T-cell (primary cell): ENCODE results near the gene IL17B. TPM values are rescaled to one million over a fixed set of nuclear protein-coding genes. Genes with fewer than 3 reads are reported as not detected.

Source experiments
- ATAC-seq, 4 experiments: fragments of 200-7000 bp in 3 of 4; fragments of 150-1000 bp in 1 of 4; cut with Tn5 transposase; replicated peaks in 1 of 4; 1 replicate in 3 of 4; 2 replicates in 1 of 4; pipeline ENCODE4 v1.10.0; 2021; ENCODE audit warnings: moderate library complexity in 3 of 4, mild to moderate bottlenecking in 2 of 4, moderate number of reproducible peaks in 1 of 4
- CTCF ChIA-PET, 2 donors: fragments of 300-600 bp; sonication (Branson Sonifier 250); formaldehyde crosslinking; loops; one replicate each; lab custom pipeline; 2022; ENCODE audit warnings: antibody characterized with exemption in 2 of 2; lab: Charles Lee
- POLR2A ChIA-PET, 2 donors: fragments of 300-600 bp; sonication (Branson Sonifier 250); formaldehyde crosslinking; loops; one replicate each; lab custom pipeline; 2022; ENCODE audit warnings: antibody characterized with exemption in 2 of 2; lab: Charles Lee
- DNase-seq, 35 experiments: peaks; one replicate each; pipeline versions ENCODE4 v3.0.0 to v3.0.0-alpha.2; 2013 to 2023
- H3K27ac ChIP-seq: one replicate; pipeline ENCODE4 v1.5.1; 2013; ENCODE audit warnings: low read length
- H3K27me3 ChIP-seq, 2 experiments: replicated peaks in 1 of 2; 1 replicate in 1 of 2; 2 replicates in 1 of 2; pipeline versions ENCODE4 v1.6.1 to v1.7.0; 2013; ENCODE audit warnings: low read length in 1 of 2, mixed read lengths in 1 of 2; ENCODE audit not compliant: control insufficient read depth in 2 of 2, insufficient read depth in 2 of 2; ENCODE audit errors: extremely low read depth in 1 of 2
- H3K36me3 ChIP-seq, 2 donors: 1 replicate in 1 of 2; 2 replicates in 1 of 2; pipeline versions ENCODE4 v1.6.1 to v1.7.0; 2013; ENCODE audit warnings: low read length in 1 of 2; ENCODE audit not compliant: control insufficient read depth in 2 of 2, insufficient read depth in 1 of 2; ENCODE audit errors: extremely low read depth in 1 of 2
- H3K4me1 ChIP-seq, 2 experiments: 1 replicate in 1 of 2; 2 replicates in 1 of 2; pipeline versions ENCODE4 v1.6.1 to v1.7.0; 2013; ENCODE audit warnings: low read length in 2 of 2, mixed read lengths in 1 of 2; ENCODE audit not compliant: insufficient read depth in 2 of 2, control insufficient read depth in 1 of 2; ENCODE audit errors: extremely low read depth in 1 of 2
- H3K4me3 ChIP-seq, 2 donors: 1 replicate in 1 of 2; 2 replicates in 1 of 2; pipeline versions ENCODE4 v1.5.1 to v1.7.0; 2013; ENCODE audit warnings: mild to moderate bottlenecking in 2 of 2, low read length in 1 of 2, moderate library complexity in 1 of 2; ENCODE audit not compliant: control insufficient read depth in 1 of 2; ENCODE audit errors: extremely low read depth in 1 of 2
- H3K9me3 ChIP-seq: 2 replicates; pipeline ENCODE4 v1.7.0; 2013
- H3K27ac Mint-ChIP-seq, 2 donors: one replicate each; pipeline ENCODE4 v1.8.0; 2020 to 2021; ENCODE audit warnings: mild to moderate bottlenecking in 2 of 2, mixed read lengths in 2 of 2
- H3K27me3 Mint-ChIP-seq, 2 donors: one replicate each; pipeline ENCODE4 v1.8.0; 2021 to 2022; ENCODE audit warnings: mixed read lengths in 2 of 2
- H3K36me3 Mint-ChIP-seq: one replicate; pipeline ENCODE4 v1.8.0; 2021; ENCODE audit warnings: mixed read lengths
- H3K4me1 Mint-ChIP-seq, 3 donors: one replicate each; pipeline ENCODE4 v1.8.0; 2020 to 2022; ENCODE audit warnings: mixed read lengths in 3 of 3, mild to moderate bottlenecking in 1 of 3
- H3K4me3 Mint-ChIP-seq, 3 donors: one replicate each; pipeline ENCODE4 v1.8.0; 2020 to 2022; ENCODE audit warnings: mild to moderate bottlenecking in 3 of 3, mixed read lengths in 3 of 3, moderate library complexity in 3 of 3
- H3K9me3 Mint-ChIP-seq, 3 donors: one replicate each; pipeline ENCODE4 v1.8.0; 2020 to 2022; ENCODE audit warnings: mixed read lengths in 3 of 3
- WGBS: methylation state at CpG from one replicate; pipeline ENCODE4 v1.1.5; 2013; ENCODE audit warnings: missing lambda C conversion rate; ENCODE audit not compliant: insufficient coverage; 5-methylcytosine and 5-hydroxymethylcytosine counted together
- total RNA-seq, 35 experiments: library from RNA in 6 of 35; stranded (reverse) in 6 of 35; fragments of 120-200 nt in 1 of 35; gene quantifications; one replicate each; pipeline versions ENCODE4 v1.2.1 to v1.2.4 and lab custom pipeline; 2013 to 2026

Gene IL17B
- total RNA-seq, 5 donors from 2014 or later (not counting 1 experiment from before 2014, with no cell fraction given) = not detected

GRCh38 chr5:149388498-149389190, 9.6 kb upstream of the IL17B start:
- WGBS = 84% methylated on average over 5 of the region's 7 CpGs
- H3K27ac Mint-ChIP-seq = no peak overlapping the region
- no peak overlapping the region for H3K27ac ChIP-seq
- CTCF ChIA-PET = no interaction called here
- peaks cover 0 to 4% (median 0%) of the 10 kb centered on the region in 3 donors for H3K4me1 Mint-ChIP-seq
- ATAC-seq (no peak), DNase-seq (no peak)
- no peaks in the 10 kb centered on the region for H3K9me3 ChIP-seq
- no peaks in the 10 kb centered on the region for H3K36me3 Mint-ChIP-seq
- H3K4me3 Mint-ChIP-seq = no peak overlapping the region
- H3K4me1 ChIP-seq = no peaks in the 10 kb centered on the region
- H3K27me3 Mint-ChIP-seq = no peaks in the 10 kb centered on the region
- POLR2A ChIA-PET = no interaction called here
- H3K4me3 ChIP-seq = no peak overlapping the region
- H3K9me3 Mint-ChIP-seq = no peaks in the 10 kb centered on the region
- H3K27me3 ChIP-seq = no peaks in the 10 kb centered on the region
- no peaks in the 10 kb centered on the region for H3K36me3 ChIP-seq

- no peak overlapping the region for H3K27ac ChIP-seq
- ATAC-seq (no peak), DNase-seq (no peak)
- WGBS = 100% methylated on average over 1 of the region's 1 CpG
- no peaks in the 10 kb centered on the region for H3K36me3 ChIP-seq
- H3K4me1 ChIP-seq = no peaks in the 10 kb centered on the region
- ChIA-PET POLR2A (no interaction called here), CTCF (interaction anchor here in 1 of 2 donors (0.7 kb wide), 1 partner anchor 599 kb away, joined by 5 read pairs; no protein-coding TSS in a partner anchor)
- no peak overlapping the region for H3K27ac Mint-ChIP-seq
- no peak overlapping the region for H3K4me3 ChIP-seq
- peaks cover 0 to 2% of the 10 kb centered on the region in 2 experiments for H3K27me3 ChIP-seq
- H3K36me3 Mint-ChIP-seq = no peaks in the 10 kb centered on the region
- no peak overlapping the region for H3K4me3 Mint-ChIP-seq
- no peaks in the 10 kb centered on the region for H3K9me3 ChIP-seq
- H3K9me3 Mint-ChIP-seq = no peaks in the 10 kb centered on the region
- no peaks in the 10 kb centered on the region for H3K27me3 Mint-ChIP-seq
- peaks cover 0 to 4% (median 0%) of the 10 kb centered on the region in 3 donors for H3K4me1 Mint-ChIP-seq
Measured at GRCh38 chr5:149387982-149388381, 8.9 kb upstream of the IL17B start.

- POLR2A ChIA-PET = no interaction called here
Measured at GRCh38 chr5:149387081-149387631, 8.1 kb upstream of the IL17B start.

GRCh38 chr5:149386166-149386565, 7.1 kb upstream of the IL17B start:
- Mint-ChIP-seq H3K27ac (no peak overlapping the region), H3K9me3 (no peaks in the 10 kb centered on the region)

More at GRCh38 chr5:149387081-149387631, 8.1 kb upstream of the IL17B start:
- CTCF ChIA-PET = interaction anchor here in 1 of 2 donors (0.5 to 0.7 kb wide), 2 partner anchors 77 to 647 kb away, joined by 3 to 4 read pairs; no protein-coding TSS in a partner anchor
- DNase-seq (no peak), ATAC-seq (no peak)
- no peak overlapping the region for H3K27ac Mint-ChIP-seq
- Histone ChIP-seq H3K4me1 (peaks cover 0 to under 1% of the 10 kb centered on the region in 2 experiments), H3K27ac (no peak overlapping the region), H3K27me3 (peaks cover 0 to 5% of the 10 kb centered on the region in 2 experiments), H3K36me3 (no peaks in the 10 kb centered on the region), H3K4me3 (no peak overlapping the region), H3K9me3 (no peaks in the 10 kb centered on the region)
- peaks cover 0 to 4% (median under 1%) of the 10 kb centered on the region in 3 donors for H3K4me1 Mint-ChIP-seq
- 92% methylated on average over 4 of the region's 9 CpGs for WGBS
- no peak overlapping the region for H3K4me3 Mint-ChIP-seq
- H3K27me3 Mint-ChIP-seq = no peaks in the 10 kb centered on the region
- no peaks in the 10 kb centered on the region for H3K36me3 Mint-ChIP-seq
- no peaks in the 10 kb centered on the region for H3K9me3 Mint-ChIP-seq

GRCh38 chr5:149383399-149383798, 4.3 kb upstream of the IL17B start:
- no peak for ATAC-seq
- Histone ChIP-seq H3K9me3 (no peaks in the 10 kb centered on the region), H3K27ac (no peak overlapping the region), H3K27me3 (peaks cover 0 to 20% of the 10 kb centered on the region in 2 experiments), H3K4me3 (no peak overlapping the region), H3K36me3 (no peaks in the 10 kb centered on the region), H3K4me1 (peaks cover 0 to 7% of the 10 kb centered on the region in 2 experiments)
- ChIA-PET CTCF (interaction anchor here in 1 of 2 donors (2.3 kb wide), 1 partner anchor 183 kb away, joined by 7 read pairs; no protein-coding TSS in a partner anchor), POLR2A (no interaction called here)
- H3K9me3 Mint-ChIP-seq = no peaks in the 10 kb centered on the region
- peaks cover 0 to 9% (median 2%) of the 10 kb centered on the region in 3 donors for H3K4me1 Mint-ChIP-seq
- no peak overlapping the region for H3K27ac Mint-ChIP-seq
- no peaks in the 10 kb centered on the region for H3K36me3 Mint-ChIP-seq
- peaks cover 0 to 2% of the 10 kb centered on the region in 2 donors for H3K27me3 Mint-ChIP-seq
- no peak overlapping the region for H3K4me3 Mint-ChIP-seq
- DNase-seq = no peak
- 100% methylated on average over 1 of the region's 9 CpGs for WGBS

More at GRCh38 chr5:149386166-149386565, 7.1 kb upstream of the IL17B start:
- Histone ChIP-seq H3K27ac (no peak overlapping the region), H3K27me3 (peaks cover 0 to 14% of the 10 kb centered on the region in 2 experiments), H3K4me3 (no peak overlapping the region), H3K9me3 (no peaks in the 10 kb centered on the region), H3K4me1 (peaks cover 0 to 7% of the 10 kb centered on the region in 2 experiments), H3K36me3 (no peaks in the 10 kb centered on the region)
- no peaks in the 10 kb centered on the region for H3K36me3 Mint-ChIP-seq
- H3K4me1 Mint-ChIP-seq = peaks cover 0 to 9% (median 6%) of the 10 kb centered on the region in 3 donors
- CTCF ChIA-PET = interaction anchor here in 1 of 2 donors (1.2 kb wide), 1 partner anchor 10 kb away, joined by 3 read pairs; no protein-coding TSS in a partner anchor
- no peak overlapping the region for H3K4me3 Mint-ChIP-seq
- ATAC-seq = no peak
- peaks cover 0 to 2% of the 10 kb centered on the region in 2 donors for H3K27me3 Mint-ChIP-seq
- DNase-seq = no peak
- POLR2A ChIA-PET = no interaction called here
- WGBS = 80% methylated on average over 2 of the region's 5 CpGs

GRCh38 chr5:149382517-149383220, 3.6 kb upstream of the IL17B start:
- no peak for ATAC-seq
- POLR2A ChIA-PET = interaction anchor here in 1 of 2 donors (1.0 kb wide), 1 partner anchor 72 kb away, joined by 3 read pairs; no protein-coding TSS in a partner anchor
- Histone ChIP-seq H3K9me3 (no peaks in the 10 kb centered on the region), H3K4me1 (peaks cover 0 to 7% of the 10 kb centered on the region in 2 experiments), H3K27ac (no peak overlapping the region), H3K4me3 (no peak overlapping the region), H3K36me3 (no peaks in the 10 kb centered on the region), H3K27me3 (peaks cover 0 to 20% of the 10 kb centered on the region in 2 experiments)
- Mint-ChIP-seq H3K27me3 (peaks cover 0 to 2% of the 10 kb centered on the region in 2 donors), H3K4me1 (peaks cover 0 to 9% (median 2%) of the 10 kb centered on the region in 3 donors), H3K27ac (no peak overlapping the region), H3K36me3 (no peaks in the 10 kb centered on the region), H3K4me3 (no peak overlapping the region), H3K9me3 (no peaks in the 10 kb centered on the region)
- WGBS = 88% methylated on average over 6 of the region's 12 CpGs
- DNase-seq = no peak
- CTCF ChIA-PET = interaction anchor here (0.5 to 2.3 kb wide), 13 partner anchors 8 to 183 kb away, joined by 3 to 7 read pairs (median 3); no protein-coding TSS in a partner anchor
